NB4 (cell line): Measurements from ENCODE around the gene ELK3.

ENCODE experiments used
- DNase-seq: peaks from one replicate; pipeline ENCODE4 v3.0.0; 2010; ENCODE audit warnings: low read depth
- H3K4me3 ChIP-seq: one replicate; pipeline ENCODE4 v1.5.1; 2011; ENCODE audit warnings: mild to moderate bottlenecking, low read depth, low read length, moderate library complexity
- CTCF ChIP-seq: IDR thresholded peaks from one replicate; pipeline ENCODE4 v1.5.1; 2012; ENCODE audit warnings: low read depth, low read length
- MAX ChIP-seq: IDR thresholded peaks from 2 replicates; pipeline ENCODE4 v1.6.1; 2011; ENCODE audit warnings: low read depth, low read length
- MYC ChIP-seq: IDR thresholded peaks from 2 replicates; pipeline ENCODE4 v1.6.1; 2011; ENCODE audit warnings: low read depth, low read length
- POLR2A ChIP-seq: IDR thresholded peaks from 2 replicates; pipeline ENCODE4 v1.6.1; 2011; ENCODE audit warnings: mild to moderate bottlenecking; ENCODE audit not compliant: insufficient read length; ENCODE audit errors: extremely low read depth

Gene ELK3

GRCh38 chr12:96294831-96295230, 100.7 kb downstream of the ELK3 start:
- H3K4me3 ChIP-seq: no peak overlapping the region
- TF ChIP-seq POLR2A (no peak), CTCF (no peak), MYC (no peak), MAX (no peak)
- DNase-seq: peak; percentile 20

- no peak for TF ChIP-seq CTCF
- TF ChIP-seq MYC: no peak
- TF ChIP-seq POLR2A: no peak
- TF ChIP-seq MAX: no peak
- DNase-seq: no peak
- H3K4me3 ChIP-seq: no peak overlapping the region
Measured at GRCh38 chr12:96295532-96296160, 101.5 kb downstream of the ELK3 start.

- no peak for DNase-seq
- no peak overlapping the region for H3K4me3 ChIP-seq
- TF ChIP-seq POLR2A (no peak), MYC (no peak), MAX (no peak), CTCF (no peak)
Measured at GRCh38 chr12:96297504-96297903, 103.3 kb downstream of the ELK3 start.

- no peak overlapping the region for H3K4me3 ChIP-seq
- no peak for DNase-seq
- TF ChIP-seq MAX (no peak), MYC (no peak), CTCF (no peak), POLR2A (no peak)
Measured at GRCh38 chr12:96300064-96300463, 105.9 kb downstream of the ELK3 start.

GRCh38 chr12:96301732-96302131, 107.6 kb downstream of the ELK3 start:
- TF ChIP-seq MAX: no peak
- no peak for TF ChIP-seq MYC
- no peak for TF ChIP-seq POLR2A
- TF ChIP-seq CTCF: no peak

GRCh38 chr12:96302687-96303310, 108.6 kb downstream of the ELK3 start:
- H3K4me3 ChIP-seq: no peak overlapping the region
- no peak for DNase-seq
- TF ChIP-seq MYC (no peak), MAX (no peak), POLR2A (no peak), CTCF (no peak)

More at GRCh38 chr12:96301732-96302131, 107.6 kb downstream of the ELK3 start:
- no peak overlapping the region for H3K4me3 ChIP-seq
- DNase-seq: no peak
